Measurements from ENCODE around the gene PDCD1.

DNA sequence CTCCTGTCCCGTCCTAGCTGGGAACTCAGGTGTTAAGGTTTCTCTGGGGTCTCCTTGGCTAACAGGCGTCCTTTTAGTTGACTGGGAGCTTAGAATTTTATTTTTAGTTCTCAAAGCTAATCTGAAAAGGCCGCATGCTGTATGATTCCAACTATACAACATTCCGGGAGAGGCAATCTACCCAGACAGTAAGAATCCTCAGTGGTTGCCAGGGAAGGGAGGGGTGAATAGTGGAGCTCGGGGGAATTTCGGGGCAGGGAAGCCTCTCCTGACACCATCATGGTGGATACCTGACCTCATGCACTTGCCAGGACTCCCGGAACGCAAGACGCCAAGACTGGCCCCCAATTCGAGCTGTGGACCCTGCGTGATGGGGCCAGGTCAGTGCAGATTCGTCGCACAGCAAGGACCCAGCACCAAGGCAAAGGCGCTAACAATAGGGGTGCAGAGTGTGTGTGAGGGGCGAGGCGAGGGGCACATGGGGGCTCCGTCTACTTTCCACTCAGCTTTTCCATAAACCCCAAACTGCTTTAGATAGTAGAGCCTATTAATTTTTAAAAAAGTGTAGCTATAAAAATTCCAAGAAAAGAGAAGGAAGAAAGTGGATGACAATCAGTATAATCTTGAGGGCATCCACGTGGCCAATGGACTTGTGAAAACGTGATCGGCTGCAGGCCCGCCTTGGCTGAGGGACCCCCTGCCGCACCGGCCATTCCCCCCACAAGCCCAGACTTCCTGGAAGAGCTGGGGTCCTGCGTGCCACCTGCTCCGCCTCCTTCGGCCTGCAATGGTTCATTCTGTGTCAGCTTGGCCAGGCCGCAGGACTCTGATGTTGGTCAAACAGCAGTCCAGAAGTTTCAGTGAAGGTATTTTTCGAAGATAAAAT is 17.3 kb downstream of the PDCD1 start:
- no peak for TF ChIP-seq EZH2 (IDR thresholded peaks at IDR 0.05; ENCODE audit: borderline replicate concordance, insufficient read depth, low read depth, low read length, poor library complexity, severe bottlenecking)
- no peak for TF ChIP-seq CTCF (IDR thresholded peaks at IDR 0.05)
